ENCODE results near the gene DPP6. TPM values are rescaled to one million over a fixed set of nuclear protein-coding genes. Genes with fewer than 3 reads are reported as not detected.

Gene DPP6
- total RNA-seq, 1 donor from 2014 or later, result not detected

DNA sequence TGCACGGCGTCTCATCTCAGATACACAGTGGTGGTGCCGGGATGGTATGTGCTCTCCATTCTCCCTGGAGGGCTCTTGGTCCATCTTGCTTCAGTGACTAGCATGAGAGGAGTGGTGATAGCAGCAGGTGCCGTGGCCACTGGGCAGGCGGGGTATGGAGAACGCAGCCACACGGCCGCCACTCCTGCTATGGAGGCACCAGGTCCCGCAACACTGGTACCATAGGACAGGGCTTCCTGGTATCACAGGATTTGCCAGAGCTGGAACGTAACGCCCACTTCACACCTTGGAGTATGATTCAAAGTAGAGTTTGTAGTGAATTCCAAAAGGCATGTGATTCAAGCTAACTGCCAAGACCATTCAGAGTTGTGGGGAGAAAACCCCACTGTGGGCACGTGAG is 284.1 kb downstream of the DPP6 start:
- H3K27me3 Mint-ChIP-seq, result no peaks in the 10 kb centered on the region
- intact Hi-C loops (cut with micrococcal nuclease), result no loop called here
- H3K4me1 Mint-ChIP-seq, result no peaks in the 10 kb centered on the region
- no peak for DNase-seq
- H3K27ac Mint-ChIP-seq, result no peak overlapping the region
- no peaks in the 10 kb centered on the region for H3K36me3 Mint-ChIP-seq (ENCODE audit: low read depth)
- H3K4me3 Mint-ChIP-seq, result no peak overlapping the region
- H3K9me3 Mint-ChIP-seq, result peaks cover 3% of the 10 kb centered on the region

- no peak for DNase-seq
- H3K27ac Mint-ChIP-seq, result no peak overlapping the region
- no peaks in the 10 kb centered on the region for H3K36me3 Mint-ChIP-seq (ENCODE audit: low read depth)
- intact Hi-C loops (cut with micrococcal nuclease), result no loop called here
- H3K9me3 Mint-ChIP-seq, result peaks cover 3% of the 10 kb centered on the region
- H3K4me3 Mint-ChIP-seq, result no peak overlapping the region
- no peaks in the 10 kb centered on the region for H3K4me1 Mint-ChIP-seq
- no peaks in the 10 kb centered on the region for H3K27me3 Mint-ChIP-seq
These were observed 286.7 kb downstream of the DPP6 start for GRCh38 chr7:154338701-154339506.

GRCh38 chr7:154342971-154343633 is 290.9 kb downstream of the DPP6 start:
- no peak for DNase-seq
- H3K4me1 Mint-ChIP-seq, result no peaks in the 10 kb centered on the region
- no peak overlapping the region for H3K4me3 Mint-ChIP-seq
- H3K27ac Mint-ChIP-seq, result no peak overlapping the region
- no peaks in the 10 kb centered on the region for H3K27me3 Mint-ChIP-seq
- H3K36me3 Mint-ChIP-seq (ENCODE audit: low read depth), result no peaks in the 10 kb centered on the region
- peaks cover 3% of the 10 kb centered on the region for H3K9me3 Mint-ChIP-seq
- intact Hi-C loops (cut with micrococcal nuclease), result no loop called here

- no peaks in the 10 kb centered on the region for H3K4me1 Mint-ChIP-seq
- H3K27ac Mint-ChIP-seq, result no peak overlapping the region
- DNase-seq, result no peak
- intact Hi-C loops (cut with micrococcal nuclease), result no loop called here
- no peak overlapping the region for H3K4me3 Mint-ChIP-seq
- no peaks in the 10 kb centered on the region for H3K27me3 Mint-ChIP-seq
- peaks cover 2% of the 10 kb centered on the region for H3K9me3 Mint-ChIP-seq
- H3K36me3 Mint-ChIP-seq (ENCODE audit: low read depth), result no peaks in the 10 kb centered on the region
These were observed 291.7 kb downstream of the DPP6 start for GRCh38 chr7:154343778-154344412.

- Mint-ChIP-seq H3K36me3 (ENCODE audit: low read depth) (no peaks in the 10 kb centered on the region), H3K27ac (no peak overlapping the region), H3K4me1 (no peaks in the 10 kb centered on the region), H3K4me3 (no peak overlapping the region), H3K9me3 (peaks cover 3% of the 10 kb centered on the region), H3K27me3 (no peaks in the 10 kb centered on the region)
- DNase-seq, result no peak
- intact Hi-C loops (cut with micrococcal nuclease), result no loop called here
These were observed 292.9 kb downstream of the DPP6 start for GRCh38 chr7:154345093-154345492.

DNA sequence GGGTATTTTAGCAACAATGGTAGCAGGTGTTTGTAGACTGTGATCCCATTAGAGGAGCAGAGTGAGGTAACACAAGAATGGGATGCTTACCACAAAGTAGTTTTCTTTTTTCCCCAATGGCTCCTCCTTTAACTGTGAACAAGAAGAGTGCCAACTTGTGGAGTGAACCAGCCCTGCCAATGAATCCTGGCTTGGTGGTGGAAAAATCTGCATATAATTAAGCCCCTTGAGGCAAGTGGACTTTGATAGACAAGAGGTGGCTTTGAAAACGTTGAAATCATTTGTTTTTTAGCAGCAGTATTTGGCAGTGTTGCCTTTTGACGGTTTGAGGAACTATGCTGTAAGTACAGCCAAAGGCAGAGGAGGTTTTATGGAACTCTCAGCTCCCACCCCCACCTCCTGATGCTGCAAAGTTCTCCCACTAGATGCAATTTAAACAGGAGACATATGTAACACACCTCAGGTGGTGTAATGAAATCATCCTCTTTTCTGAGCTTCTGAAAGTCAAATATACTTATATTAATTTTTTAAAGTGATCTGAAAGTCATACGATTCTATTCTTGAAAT is 295.6 kb downstream of the DPP6 start:
- intact Hi-C loops (cut with micrococcal nuclease), result no loop called here
- H3K4me3 Mint-ChIP-seq, result no peak overlapping the region
- no peak overlapping the region for H3K27ac Mint-ChIP-seq
- H3K36me3 Mint-ChIP-seq (ENCODE audit: low read depth), result no peaks in the 10 kb centered on the region
- H3K27me3 Mint-ChIP-seq, result no peaks in the 10 kb centered on the region
- DNase-seq, result no peak
- peaks cover 8% of the 10 kb centered on the region for H3K9me3 Mint-ChIP-seq
- no peaks in the 10 kb centered on the region for H3K4me1 Mint-ChIP-seq

DNA sequence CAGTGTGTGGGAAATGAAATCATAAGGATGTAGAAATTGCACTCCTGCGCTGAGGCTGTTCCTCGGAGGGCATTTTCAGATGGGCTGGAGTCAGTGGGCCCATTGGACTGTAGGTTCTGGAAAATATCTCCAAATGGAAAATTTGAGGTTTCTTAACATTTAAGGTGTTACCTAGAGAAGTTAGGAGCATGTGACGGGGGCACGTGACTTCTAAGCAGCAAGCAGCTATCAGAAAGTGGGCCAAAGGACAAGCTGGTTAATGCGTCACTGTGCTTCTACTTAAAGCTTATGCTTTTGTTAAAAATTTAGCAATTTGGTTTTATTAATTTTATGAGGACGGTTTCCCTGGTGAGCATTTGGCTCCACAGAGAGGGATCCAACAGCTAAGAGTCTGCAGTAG is 298.7 kb downstream of the DPP6 start:
- peaks cover 8% of the 10 kb centered on the region for H3K9me3 Mint-ChIP-seq
- H3K27me3 Mint-ChIP-seq, result no peaks in the 10 kb centered on the region
- H3K36me3 Mint-ChIP-seq (ENCODE audit: low read depth), result no peaks in the 10 kb centered on the region
- H3K27ac Mint-ChIP-seq, result no peak overlapping the region
- intact Hi-C loops (cut with micrococcal nuclease), result no loop called here
- no peak overlapping the region for H3K4me3 Mint-ChIP-seq
- no peaks in the 10 kb centered on the region for H3K4me1 Mint-ChIP-seq
- no peak for DNase-seq

DNA sequence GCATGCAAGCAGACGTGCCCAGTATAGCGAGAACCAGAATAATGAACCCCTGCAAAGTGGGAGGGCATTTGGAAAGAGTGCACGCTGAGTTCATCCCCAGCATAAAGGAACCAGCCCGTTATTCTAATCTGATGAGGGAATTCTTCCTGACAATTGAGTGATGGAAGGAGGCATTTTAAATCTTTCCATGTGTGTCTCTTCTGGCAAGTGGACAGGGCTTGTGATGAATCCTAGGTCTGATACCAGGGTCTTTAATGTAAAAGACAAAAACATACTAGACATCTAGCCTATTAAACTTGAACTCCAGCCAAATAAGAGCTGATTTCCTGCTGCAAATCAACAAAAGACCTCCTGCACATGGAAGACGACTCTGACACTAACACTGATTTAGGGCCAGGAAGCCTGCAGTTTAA is 301.2 kb downstream of the DPP6 start:
- Mint-ChIP-seq H3K4me3 (no peak overlapping the region), H3K36me3 (ENCODE audit: low read depth) (no peaks in the 10 kb centered on the region), H3K27me3 (no peaks in the 10 kb centered on the region)

DNA sequence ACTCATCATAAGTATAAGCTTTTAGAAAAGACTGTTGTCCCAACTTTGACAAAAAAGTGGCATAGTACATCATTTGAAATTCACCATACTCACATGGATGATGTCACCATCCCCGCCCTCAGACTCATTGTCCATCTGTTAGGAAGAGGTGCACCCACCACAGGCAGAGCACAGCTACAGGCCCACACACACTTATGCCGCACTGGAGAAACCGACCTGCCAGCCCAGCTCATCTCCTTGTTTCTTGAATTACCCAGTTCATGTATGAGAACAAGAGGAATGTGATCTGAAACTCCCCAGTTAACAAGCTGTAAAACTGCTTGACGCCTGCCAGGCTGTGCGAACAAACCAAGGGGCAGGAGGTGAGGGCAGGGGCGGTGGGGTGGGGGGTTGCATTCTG is 312.0 kb downstream of the DPP6 start:
- intact Hi-C loops (cut with micrococcal nuclease), result no loop called here
- H3K9me3 Mint-ChIP-seq, result no peaks in the 10 kb centered on the region
- no peak for DNase-seq
- H3K27ac Mint-ChIP-seq, result no peak overlapping the region
- no peaks in the 10 kb centered on the region for H3K4me1 Mint-ChIP-seq
- H3K36me3 Mint-ChIP-seq (ENCODE audit: low read depth), result no peaks in the 10 kb centered on the region
- no peak overlapping the region for H3K4me3 Mint-ChIP-seq
- H3K27me3 Mint-ChIP-seq, result no peaks in the 10 kb centered on the region

More for the DNA sequence above, 301.2 kb downstream of the DPP6 start:
- peaks cover 8% of the 10 kb centered on the region for H3K9me3 Mint-ChIP-seq
- no peak overlapping the region for H3K27ac Mint-ChIP-seq
- intact Hi-C loops (cut with micrococcal nuclease), result no loop called here
- no peak for DNase-seq
- no peaks in the 10 kb centered on the region for H3K4me1 Mint-ChIP-seq

DNA sequence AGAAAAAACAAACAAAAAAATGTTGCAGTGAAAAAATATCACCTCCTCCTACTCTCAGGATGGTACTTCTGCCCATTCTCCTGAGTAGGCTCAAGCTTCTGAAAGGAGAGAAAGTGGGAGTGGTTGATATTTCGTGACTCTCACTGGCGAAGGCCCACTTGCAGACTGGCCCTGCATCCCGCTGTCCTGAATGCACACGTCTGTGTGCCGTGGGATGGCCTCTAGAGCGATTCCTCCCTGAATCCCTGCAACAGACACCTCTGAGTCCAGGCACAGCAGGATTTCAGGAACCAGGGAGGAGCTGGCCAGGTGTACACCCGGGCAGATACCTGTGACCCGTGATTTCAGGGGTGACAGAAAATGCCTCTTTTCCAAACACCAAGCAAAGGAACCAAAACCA is 319.2 kb downstream of the DPP6 start:
- DNase-seq, result no peak
- H3K9me3 Mint-ChIP-seq, result peaks cover 4% of the 10 kb centered on the region
- H3K27me3 Mint-ChIP-seq, result no peaks in the 10 kb centered on the region
- H3K4me1 Mint-ChIP-seq, result no peaks in the 10 kb centered on the region
- H3K4me3 Mint-ChIP-seq, result no peak overlapping the region
- intact Hi-C loops (cut with micrococcal nuclease), result no loop called here
- no peak overlapping the region for H3K27ac Mint-ChIP-seq
- no peaks in the 10 kb centered on the region for H3K36me3 Mint-ChIP-seq (ENCODE audit: low read depth)

GRCh38 chr7:154372011-154372601 is 319.9 kb downstream of the DPP6 start:
- Mint-ChIP-seq H3K4me1 (no peaks in the 10 kb centered on the region), H3K27ac (no peak overlapping the region), H3K9me3 (peaks cover 4% of the 10 kb centered on the region), H3K4me3 (no peak overlapping the region), H3K36me3 (ENCODE audit: low read depth) (no peaks in the 10 kb centered on the region), H3K27me3 (no peaks in the 10 kb centered on the region)
- no peak for DNase-seq
- intact Hi-C loops (cut with micrococcal nuclease), result no loop called here

GRCh38 chr7:154373956-154374355 is 321.8 kb downstream of the DPP6 start:
- H3K4me3 Mint-ChIP-seq, result no peak overlapping the region
- no peaks in the 10 kb centered on the region for H3K4me1 Mint-ChIP-seq
- no peak for DNase-seq

GRCh38 chr7:154375956-154376355 is 323.8 kb downstream of the DPP6 start:
- Mint-ChIP-seq H3K4me3 (no peak overlapping the region), H3K27me3 (no peaks in the 10 kb centered on the region), H3K27ac (no peak overlapping the region), H3K9me3 (peaks cover 4% of the 10 kb centered on the region), H3K36me3 (ENCODE audit: low read depth) (no peaks in the 10 kb centered on the region), H3K4me1 (no peaks in the 10 kb centered on the region)
- intact Hi-C loops (cut with micrococcal nuclease), result no loop called here
- no peak for DNase-seq

More at GRCh38 chr7:154373956-154374355, 321.8 kb downstream of the DPP6 start:
- Mint-ChIP-seq H3K9me3 (peaks cover 4% of the 10 kb centered on the region), H3K27me3 (no peaks in the 10 kb centered on the region), H3K27ac (no peak overlapping the region), H3K36me3 (ENCODE audit: low read depth) (no peaks in the 10 kb centered on the region)
- intact Hi-C loops (cut with micrococcal nuclease), result no loop called here

DNA sequence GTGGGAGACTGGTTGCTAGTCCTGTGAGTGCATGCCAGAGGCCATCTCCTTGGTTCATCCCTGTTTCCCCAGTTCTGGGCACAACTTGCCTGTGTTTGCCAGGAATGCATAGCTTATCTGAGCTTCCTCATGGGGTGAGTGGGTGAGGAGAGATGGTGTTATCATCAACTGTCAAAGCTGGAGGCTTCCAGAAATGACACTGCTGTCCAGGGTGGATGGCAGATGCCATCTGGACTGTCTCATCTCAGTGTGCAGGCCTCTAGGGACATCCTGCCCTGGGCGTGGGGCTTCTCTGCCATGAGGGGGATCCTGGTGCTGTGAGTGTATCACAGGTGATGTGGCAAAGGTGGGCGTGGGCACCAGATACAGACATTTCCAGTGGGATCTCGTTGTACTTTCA is 328.6 kb downstream of the DPP6 start:
- Mint-ChIP-seq H3K27me3 (no peaks in the 10 kb centered on the region), H3K36me3 (ENCODE audit: low read depth) (no peaks in the 10 kb centered on the region), H3K4me3 (no peak overlapping the region), H3K4me1 (no peaks in the 10 kb centered on the region), H3K27ac (no peak overlapping the region), H3K9me3 (peaks cover 5% of the 10 kb centered on the region)
- DNase-seq, result no peak
- intact Hi-C loops (cut with micrococcal nuclease), result no loop called here

Measured in activated CD4-positive, alpha-beta T cell treated with anti-CD3 and anti-CD28 coated beads, Interleukin-2, amount 10 ng/mL, durations not matched to agents 24 days and 14 days (primary cell).